Thoracic aorta (tissue), 2 donors: Measurements from ENCODE around the gene RABEP2. TPM values are rescaled to one million over a fixed set of nuclear protein-coding genes. Genes with fewer than 3 reads are reported as not detected.
"Not testable (repeated sequence)": the region's sequence is repeated elsewhere in the genome, so short reads cannot be mapped to it uniquely, and the experiment has no call there.

ENCODE experiments used
- ATAC-seq: fragments of 150-250 bp; one replicate; pipeline ENCODE4 v1.8.0; 2017; ENCODE audit warnings: low read depth; ENCODE audit not compliant: insufficient number of reproducible peaks, low FRiP score
- DNase-seq: peaks from one replicate; pipeline ENCODE4 v3.0.0-alpha.2; 2020; ENCODE audit warnings: low spot score
- H3K27ac ChIP-seq, 2 donors: fragments of 200-600 bp; sonication (generic); 1 replicate in 1 of 2; 2 replicates in 1 of 2; pipeline ENCODE4 v1.5.1; 2016; ENCODE audit warnings: mild to moderate bottlenecking in 2 of 2, moderate library complexity in 2 of 2
- H3K27me3 ChIP-seq: fragments of 200-600 bp; sonication (generic); replicated peaks from 2 replicates; pipeline ENCODE4 v1.6.0; 2016; ENCODE audit warnings: mild to moderate bottlenecking; ENCODE audit not compliant: insufficient read depth
- H3K36me3 ChIP-seq: fragments of 200-600 bp; sonication (generic); one replicate; pipeline ENCODE4 v1.5.1; 2016
- H3K4me1 ChIP-seq, 2 donors: fragments of 200-600 bp; sonication (generic); 1 replicate in 1 of 2; 2 replicates in 1 of 2; pipeline versions ENCODE4 v1.5.1 to v1.6.0; 2016; ENCODE audit warnings: low read depth in 2 of 2, mild to moderate bottlenecking in 1 of 2; ENCODE audit not compliant: control insufficient read depth in 1 of 2
- H3K4me3 ChIP-seq: fragments of 200-600 bp; sonication (generic); 2 replicates; pipeline ENCODE4 v1.5.1; 2016; ENCODE audit warnings: mild to moderate bottlenecking
- H3K9me3 ChIP-seq: fragments of 200-600 bp; sonication (generic); 2 replicates; pipeline ENCODE4 v1.5.1; 2016
- CTCF ChIP-seq: fragments of 200-600 bp; sonication (generic); IDR thresholded peaks from one replicate; pipeline ENCODE4 v1.5.1; 2019; ENCODE audit warnings: antibody characterized with exemption
- total RNA-seq, 2 donors: library from RNA; depleted of rRNA; stranded (reverse); fragments of >200 nt; gene quantifications; one replicate each; pipeline versions ENCODE4 v1.1.0 to v1.2.3, GENCODE V29; 2016

RABEP2 gene
- total RNA-seq, 2 donors from 2014 or later, result 18.3 to 62.0 TPM

- ATAC-seq (no peak), DNase-seq (no peak)
- H3K36me3 ChIP-seq, result no peaks in the 10 kb centered on the region
- H3K27ac ChIP-seq, result no peak overlapping the region
- H3K9me3 ChIP-seq, result no peaks in the 10 kb centered on the region
- H3K27me3 ChIP-seq, result no peaks in the 10 kb centered on the region
- H3K4me1 ChIP-seq, result no peaks in the 10 kb centered on the region
- no peak for TF ChIP-seq CTCF
- H3K4me3 ChIP-seq, result no peak overlapping the region
Observed at GRCh38 chr16:28898266-28898665, 26.8 kb downstream of the RABEP2 start.

GRCh38 chr16:28897826-28898225 is 27.2 kb downstream of the RABEP2 start:
- Histone ChIP-seq H3K9me3 (no peaks in the 10 kb centered on the region), H3K27me3 (no peaks in the 10 kb centered on the region), H3K27ac (no peak overlapping the region), H3K36me3 (no peaks in the 10 kb centered on the region), H3K4me3 (no peak overlapping the region), H3K4me1 (no peaks in the 10 kb centered on the region)
- no peak for DNase-seq
- ATAC-seq, result no peak
- TF ChIP-seq CTCF, result no peak

GRCh38 chr16:28895609-28896008 is 29.4 kb downstream of the RABEP2 start:
- H3K9me3 ChIP-seq, result no peaks in the 10 kb centered on the region
- no peaks in the 10 kb centered on the region for H3K27me3 ChIP-seq
- ATAC-seq, result no peak
- no peak for TF ChIP-seq CTCF
- no peak overlapping the region for H3K4me3 ChIP-seq
- H3K27ac ChIP-seq, result no peak overlapping the region
- H3K4me1 ChIP-seq, result no peaks in the 10 kb centered on the region
- DNase-seq, result no peak
- H3K36me3 ChIP-seq, result no peaks in the 10 kb centered on the region

- no peak overlapping the region for H3K27ac ChIP-seq
- no peak for TF ChIP-seq CTCF
- ATAC-seq, result no peak
Observed at GRCh38 chr16:28893291-28893690, 31.7 kb downstream of the RABEP2 start.

GRCh38 chr16:28891964-28892890 is 32.8 kb downstream of the RABEP2 start:
- H3K9me3 ChIP-seq, result no peaks in the 10 kb centered on the region
- no peaks in the 10 kb centered on the region for H3K36me3 ChIP-seq
- H3K4me1 ChIP-seq, result no peaks in the 10 kb centered on the region
- no peaks in the 10 kb centered on the region for H3K27me3 ChIP-seq
- no peak for DNase-seq
- no peak overlapping the region for H3K27ac ChIP-seq
- no peak overlapping the region for H3K4me3 ChIP-seq
- no peak for ATAC-seq
- no peak for TF ChIP-seq CTCF

More at GRCh38 chr16:28893291-28893690, 31.7 kb downstream of the RABEP2 start:
- Histone ChIP-seq H3K4me3 (no peak overlapping the region), H3K36me3 (no peaks in the 10 kb centered on the region), H3K4me1 (no peaks in the 10 kb centered on the region), H3K27me3 (no peaks in the 10 kb centered on the region), H3K9me3 (no peaks in the 10 kb centered on the region)
- no peak for DNase-seq

GRCh38 chr16:28890355-28890754 is 34.7 kb downstream of the RABEP2 start:
- H3K4me1 ChIP-seq, DNase-seq, H3K9me3 ChIP-seq, H3K4me3 ChIP-seq, H3K27me3 ChIP-seq, H3K36me3 ChIP-seq, ATAC-seq, H3K27ac ChIP-seq: not testable (repeated sequence)
